A673 (cell line): Measurements from ENCODE around the gene LRCH1.

Source experiments
- CTCF ChIP-seq: fragments of 300-800, 200-600 bp; sonication (generic); conservative IDR thresholded peaks from 2 replicates; pipeline ENCODE4 v1.5.1; 2017; ENCODE audit warnings: low read depth, mild to moderate bottlenecking, antibody characterized with exemption, low read length, moderate library complexity, mixed read lengths
- EZH2 ChIP-seq: fragments of 200-600 bp; sonication (generic); IDR thresholded peaks from 2 replicates; pipeline ENCODE4 v1.6.1; 2017; ENCODE audit warnings: borderline replicate concordance, low read depth, mild to moderate bottlenecking, mixed read lengths, antibody characterized with exemption, low read length; ENCODE audit not compliant: poor library complexity, severe bottlenecking

GRCh38 chr13:46520166-46520565, 32.8 kb upstream of the LRCH1 start:
- TF ChIP-seq CTCF, result no peak
- TF ChIP-seq EZH2, result no peak
